ENCODE results near the gene RNF168. TPM values are rescaled to one million over a fixed set of nuclear protein-coding genes. Genes with fewer than 3 reads are reported as not detected.

RNF168 gene
- polyA plus RNA-seq, 2 of the 4 experiments (the other 2 are of a cell fraction): 3.8 to 5.9 TPM

DNA sequence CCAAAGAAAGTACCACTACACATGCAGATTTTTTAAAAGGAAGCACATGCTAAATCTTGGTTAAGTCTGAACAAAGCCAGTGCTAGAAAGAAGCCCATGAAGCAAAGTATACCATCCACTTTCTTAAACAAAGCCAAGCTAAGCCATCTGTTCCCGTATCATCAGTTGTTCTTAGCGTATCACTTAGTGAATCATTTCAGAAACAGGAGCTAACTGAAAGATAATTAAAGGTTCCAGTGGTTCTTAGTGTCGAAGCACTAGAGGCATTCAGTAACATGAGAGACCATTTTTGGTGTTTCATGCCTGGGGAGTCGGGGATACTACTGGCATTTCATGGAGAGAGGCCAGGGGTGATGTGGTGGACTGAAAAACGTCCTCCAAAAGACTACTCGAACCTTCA lies 84.2 kb downstream of the RNF168 start:
- FAIRE-seq: no peak
- Histone ChIP-seq H3K27ac (no peak overlapping the region), H3K9me3 (no peaks in the 10 kb centered on the region), H3K4me1 (peaks cover 10% of the 10 kb centered on the region; the same call in 2 of the 3 replicates), H3K4me3 (no peak overlapping the region), H3K4me2 (no peak overlapping the region)
- no peak for TF ChIP-seq CTCF (IDR thresholded peaks at IDR 0.05)
- TF ChIP-seq, protein P1, sequence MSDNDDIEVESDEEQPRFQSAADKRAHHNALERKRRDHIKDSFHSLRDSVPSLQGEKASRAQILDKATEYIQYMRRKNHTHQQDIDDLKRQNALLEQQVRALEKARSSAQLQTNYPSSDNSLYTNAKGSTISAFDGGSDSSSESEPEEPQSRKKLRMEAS (IDR thresholded peaks at IDR 0.05): no peak
- TF ChIP-seq ZSCAN20 (CRISPR knock-in tag; IDR thresholded peaks at IDR 0.05): no peak
- no peak for TF ChIP-seq HOXB13 (CRISPR knock-in tag; IDR thresholded peaks at IDR 0.05; ENCODE audit: low read depth)
- ATAC-seq: no peak
- DNase-seq (ENCODE audit: low read depth in 1 of 2, low spot score in 1 of 2): no peak
- ChIA-PET POLR2A (no interaction called here), CTCF (no interaction called here)
- 92% methylated on average over 6 of the region's 6 CpGs for WGBS (ENCODE audit: missing lambda C conversion rate)

Small RNA genes lying within 50 kb of the gene (small RNA-seq; reads per million reads assigned to genes)
- gene AC083822.1: 0 reads per million in 6 experiments
- gene AC117490.1: 0 reads per million in 6 experiments
- 0 reads per million in 6 experiments for gene RPS29P3

Other genes starting within 250 kb of the RNF168 start
- gene PCYT1A, start 216.0 kb downstream of the RNF168 start, polyA plus RNA-seq (2011; rRNA removed): 45.4 and 48.0 TPM in 2 replicates
- 41.6 to 44.7 TPM (median 41.9 TPM) in 3 replicates for gene PCYT1A, start 216.0 kb downstream of the RNF168 start, polyA plus RNA-seq (2017; fragmentation: RNase III; extraction: RNeasy Plus Mini Kit Qiagen cat#74134 plus additional on column Dnase treatment)
- gene DYNLT2B, start 185.5 kb downstream of the RNF168 start, polyA plus RNA-seq (2011; rRNA removed): 24.0 and 34.7 TPM in 2 replicates
- gene DYNLT2B, start 185.5 kb downstream of the RNF168 start, polyA plus RNA-seq (2017; fragmentation: RNase III; extraction: RNeasy Plus Mini Kit Qiagen cat#74134 plus additional on column Dnase treatment): 32.2 to 38.2 TPM (median 34.9 TPM) in 3 replicates
- gene TM4SF19, start 165.4 kb downstream of the RNF168 start, polyA plus RNA-seq (2011; rRNA removed): 5.2 and 6.6 TPM in 2 replicates
- gene TM4SF19, start 165.4 kb downstream of the RNF168 start, polyA plus RNA-seq (2017; fragmentation: RNase III; extraction: RNeasy Plus Mini Kit Qiagen cat#74134 plus additional on column Dnase treatment): 3.9 to 4.4 TPM (median 4.0 TPM) in 3 replicates
- gene UBXN7, start 71.3 kb downstream of the RNF168 start, polyA plus RNA-seq (2011; rRNA removed): 14.2 and 14.5 TPM in 2 replicates
- gene UBXN7, start 71.3 kb downstream of the RNF168 start, polyA plus RNA-seq (2017; fragmentation: RNase III; extraction: RNeasy Plus Mini Kit Qiagen cat#74134 plus additional on column Dnase treatment): 7.5 to 7.9 TPM (median 7.9 TPM) in 3 replicates
- not detected in 2 replicates for gene SMCO1, start 11.6 kb upstream of the RNF168 start, polyA plus RNA-seq (2011; rRNA removed)
- not detected in 3 replicates for gene SMCO1, start 11.6 kb upstream of the RNF168 start, polyA plus RNA-seq (2017; fragmentation: RNase III; extraction: RNeasy Plus Mini Kit Qiagen cat#74134 plus additional on column Dnase treatment)
- gene WDR53, start 64.8 kb upstream of the RNF168 start, polyA plus RNA-seq (2011; rRNA removed): 8.4 and 10.8 TPM in 2 replicates
- 11.6 to 12.0 TPM (median 11.8 TPM) in 3 replicates for gene WDR53, start 64.8 kb upstream of the RNF168 start, polyA plus RNA-seq (2017; fragmentation: RNase III; extraction: RNeasy Plus Mini Kit Qiagen cat#74134 plus additional on column Dnase treatment)
- 12.8 and 19.4 TPM in 2 replicates for gene FBXO45, start 64.9 kb upstream of the RNF168 start, polyA plus RNA-seq (2011; rRNA removed)
- 6.6 to 7.4 TPM (median 6.8 TPM) in 3 replicates for gene FBXO45, start 64.9 kb upstream of the RNF168 start, polyA plus RNA-seq (2017; fragmentation: RNase III; extraction: RNeasy Plus Mini Kit Qiagen cat#74134 plus additional on column Dnase treatment)
- gene NRROS, start 135.9 kb upstream of the RNF168 start, polyA plus RNA-seq (2011; rRNA removed): not detected in 2 replicates
- not detected in 3 replicates for gene NRROS, start 135.9 kb upstream of the RNF168 start, polyA plus RNA-seq (2017; fragmentation: RNase III; extraction: RNeasy Plus Mini Kit Qiagen cat#74134 plus additional on column Dnase treatment)
- gene CEP19, start 208.5 kb upstream of the RNF168 start, polyA plus RNA-seq (2011; rRNA removed): 4.2 and 5.3 TPM in 2 replicates
- gene CEP19, start 208.5 kb upstream of the RNF168 start, polyA plus RNA-seq (2017; fragmentation: RNase III; extraction: RNeasy Plus Mini Kit Qiagen cat#74134 plus additional on column Dnase treatment): 3.6 to 4.5 TPM (median 4.2 TPM) in 3 replicates
- gene PIGX, start 208.6 kb upstream of the RNF168 start, polyA plus RNA-seq (2011; rRNA removed): 36.2 and 45.2 TPM in 2 replicates
- gene PIGX, start 208.6 kb upstream of the RNF168 start, polyA plus RNA-seq (2017; fragmentation: RNase III; extraction: RNeasy Plus Mini Kit Qiagen cat#74134 plus additional on column Dnase treatment): 22.3 to 23.6 TPM (median 23.0 TPM) in 3 replicates
- gene PAK2, start 236.1 kb upstream of the RNF168 start, polyA plus RNA-seq (2011; rRNA removed): 49.8 and 61.8 TPM in 2 replicates
- gene PAK2, start 236.1 kb upstream of the RNF168 start, polyA plus RNA-seq (2017; fragmentation: RNase III; extraction: RNeasy Plus Mini Kit Qiagen cat#74134 plus additional on column Dnase treatment): 33.0 to 35.3 TPM (median 34.4 TPM) in 3 replicates